Measurements from ENCODE around the gene ZNF853.

The ZNF853 gene

GRCh38 chr7:6615723-6616555 lies 529 bp downstream of the ZNF853 start:
- no peaks in the 10 kb centered on the region for H3K9me2 ChIP-seq (replicated peaks; ENCODE audit: control insufficient read depth, low read length)
- no peak overlapping the region for H3K4me3 ChIP-seq (ENCODE audit: low read length)
- H3K27ac ChIP-seq (ENCODE audit: low read depth, low read length): no peak overlapping the region
- no peaks in the 10 kb centered on the region for H3K9me3 ChIP-seq (ENCODE audit: control insufficient read depth, insufficient read depth, low read length)
- H3K36me3 ChIP-seq (ENCODE audit: control insufficient read depth, low read length): no peaks in the 10 kb centered on the region
- TF ChIP-seq CTCF (IDR thresholded peaks at IDR 0.05; ENCODE audit: low read depth, low read length, poor library complexity, severe bottlenecking) (no peak), EZH2phosphoT487 (IDR thresholded peaks at IDR 0.05; ENCODE audit: borderline replicate concordance, low read length) (no peak)
- no peak overlapping the region for H3K4me2 ChIP-seq (ENCODE audit: low read length)
- H4K20me1 ChIP-seq (ENCODE audit: control insufficient read depth, insufficient read depth, low read depth, low read length): 0 out of 2 replicates have a peak, but pooled peaks cover under 1% of the 10 kb centered on the region
- no peaks in the 10 kb centered on the region for H3K4me1 ChIP-seq (ENCODE audit: control insufficient read depth, low read length)
- H3F3A ChIP-seq (ENCODE audit: control insufficient read depth, insufficient read depth): no peaks in the 10 kb centered on the region
- H3K79me2 ChIP-seq (ENCODE audit: control insufficient read depth, low read length): no peaks in the 10 kb centered on the region
- peaks cover 55% of the 10 kb centered on the region for H3K27me3 ChIP-seq (ENCODE audit: control insufficient read depth, low read length)

DNA sequence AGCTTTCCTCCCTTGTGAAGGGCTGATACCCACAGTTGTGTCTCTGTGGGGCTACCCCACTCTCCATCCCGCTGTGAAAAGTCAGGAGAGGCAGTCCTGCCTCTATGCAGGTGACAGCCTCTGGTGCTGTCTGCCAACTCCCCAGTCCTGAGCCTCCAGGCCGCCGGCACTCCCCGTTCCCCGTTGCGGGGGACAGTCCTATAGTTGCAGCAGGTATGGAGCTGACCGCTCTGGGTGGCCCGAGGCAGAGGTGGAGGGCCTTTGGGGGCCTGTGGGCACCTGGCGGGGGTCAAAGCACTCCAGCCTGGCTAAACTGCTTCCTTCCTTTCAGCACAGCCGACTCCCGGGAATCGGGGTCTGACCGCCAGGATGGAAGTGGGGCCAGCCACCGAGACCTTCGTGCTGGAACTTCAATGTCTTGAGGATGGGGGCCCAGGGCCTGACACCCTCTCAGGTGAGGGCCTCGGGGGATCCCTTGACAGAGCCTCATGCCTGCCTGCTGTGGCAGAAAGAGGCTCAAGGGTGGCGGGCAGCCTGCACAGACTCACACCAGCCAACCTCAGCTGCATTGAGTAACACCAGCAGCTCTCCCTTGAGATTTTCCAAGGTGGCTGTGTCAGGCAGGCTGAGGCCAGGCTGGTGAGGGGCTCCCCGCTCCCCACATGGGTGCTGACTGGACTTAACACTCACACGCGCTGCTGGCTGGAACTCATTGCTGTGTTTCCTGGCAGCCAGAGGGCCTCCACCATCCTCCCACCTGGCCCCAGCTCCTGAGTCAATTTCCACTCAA lies 1.6 kb downstream of the ZNF853 start:
- Histone ChIP-seq H3K9me3 (ENCODE audit: control insufficient read depth, insufficient read depth, low read length) (no peaks in the 10 kb centered on the region), H3K27me3 (ENCODE audit: control insufficient read depth, low read length) (peaks cover 59% of the 10 kb centered on the region), H3K36me3 (ENCODE audit: control insufficient read depth, low read length) (no peaks in the 10 kb centered on the region), H3F3A (ENCODE audit: control insufficient read depth, insufficient read depth) (no peaks in the 10 kb centered on the region), H3K9me2 (replicated peaks; ENCODE audit: control insufficient read depth, low read length) (no peaks in the 10 kb centered on the region), H3K4me3 (ENCODE audit: low read length) (no peak overlapping the region), H3K4me1 (ENCODE audit: control insufficient read depth, low read length) (no peaks in the 10 kb centered on the region), H3K79me2 (ENCODE audit: control insufficient read depth, low read length) (no peaks in the 10 kb centered on the region), H3K4me2 (ENCODE audit: low read length) (no peak overlapping the region), H3K27ac (ENCODE audit: low read depth, low read length) (no peak overlapping the region), H4K20me1 (ENCODE audit: control insufficient read depth, insufficient read depth, low read depth, low read length) (no peaks in the 10 kb centered on the region)
- TF ChIP-seq EZH2phosphoT487 (IDR thresholded peaks at IDR 0.05; ENCODE audit: borderline replicate concordance, low read length) (no peak), CTCF (IDR thresholded peaks at IDR 0.05; ENCODE audit: low read depth, low read length, poor library complexity, severe bottlenecking) (no peak)

- no peaks in the 10 kb centered on the region for H3K9me3 ChIP-seq (ENCODE audit: control insufficient read depth, insufficient read depth, low read length)
- H3K4me3 ChIP-seq (ENCODE audit: low read length): no peak overlapping the region
- H3K9me2 ChIP-seq (replicated peaks; ENCODE audit: control insufficient read depth, low read length): no peaks in the 10 kb centered on the region
- no peak overlapping the region for H3K27ac ChIP-seq (ENCODE audit: low read depth, low read length)
- no peaks in the 10 kb centered on the region for H4K20me1 ChIP-seq (ENCODE audit: control insufficient read depth, insufficient read depth, low read depth, low read length)
- H3K4me1 ChIP-seq (ENCODE audit: control insufficient read depth, low read length): peaks cover 2% of the 10 kb centered on the region
- H3K27me3 ChIP-seq (ENCODE audit: control insufficient read depth, low read length): peaks cover 58% of the 10 kb centered on the region
- TF ChIP-seq EZH2phosphoT487 (IDR thresholded peaks at IDR 0.05; ENCODE audit: borderline replicate concordance, low read length) (no peak), CTCF (IDR thresholded peaks at IDR 0.05; ENCODE audit: low read depth, low read length, poor library complexity, severe bottlenecking) (no peak)
- no peaks in the 10 kb centered on the region for H3K36me3 ChIP-seq (ENCODE audit: control insufficient read depth, low read length)
- H3F3A ChIP-seq (ENCODE audit: control insufficient read depth, insufficient read depth): no peaks in the 10 kb centered on the region
- no peak overlapping the region for H3K4me2 ChIP-seq (ENCODE audit: low read length)
- no peaks in the 10 kb centered on the region for H3K79me2 ChIP-seq (ENCODE audit: control insufficient read depth, low read length)
Observed at GRCh38 chr7:6618621-6619020, 3.2 kb downstream of the ZNF853 start.
